Activated CD4-positive, CD25-positive, alpha-beta regulatory T cell treated with anti-CD3 and anti-CD28 coated beads, Interleukin-2, amount 50 U/mL, for 16 hours (primary cell): ENCODE data around the gene TMEM174.
"Not testable (repeated sequence)": the region's sequence is repeated elsewhere in the genome, so short reads cannot be mapped to it uniquely, and the experiment has no call there.

Experiments
- DNase-seq: peaks from one replicate; pipeline ENCODE4 v3.0.0-alpha.2; 2020; ENCODE audit warnings: low read depth, low spot score

The TMEM174 gene

GRCh38 chr5:73193592-73193991 is 20.6 kb downstream of the TMEM174 start:
- no peak for DNase-seq

GRCh38 chr5:73196201-73196600 is 23.2 kb downstream of the TMEM174 start:
- no peak for DNase-seq

GRCh38 chr5:73197637-73198257 is 24.8 kb downstream of the TMEM174 start:
- no peak for DNase-seq

- no peak for DNase-seq
Observed at GRCh38 chr5:73198833-73199592, 26.0 kb downstream of the TMEM174 start.

- no peak for DNase-seq
Observed at GRCh38 chr5:73199671-73200070, 26.7 kb downstream of the TMEM174 start.

GRCh38 chr5:73201547-73202513 is 28.8 kb downstream of the TMEM174 start:
- peak; percentile 38 for DNase-seq

GRCh38 chr5:73204332-73204731 is 31.3 kb downstream of the TMEM174 start:
- DNase-seq: no peak

GRCh38 chr5:73204733-73205132 is 31.7 kb downstream of the TMEM174 start:
- no peak for DNase-seq

GRCh38 chr5:73205305-73205704 is 32.3 kb downstream of the TMEM174 start:
- no peak for DNase-seq

GRCh38 chr5:73207239-73207638 is 34.2 kb downstream of the TMEM174 start:
- not testable (repeated sequence) for DNase-seq

- not testable (repeated sequence) for DNase-seq
Observed at GRCh38 chr5:73209075-73209474, 36.1 kb downstream of the TMEM174 start.

- DNase-seq: not testable (repeated sequence)
Observed at GRCh38 chr5:73212693-73213092, 39.7 kb downstream of the TMEM174 start.

GRCh38 chr5:73213566-73213998 is 40.6 kb downstream of the TMEM174 start:
- no peak for DNase-seq

GRCh38 chr5:73214306-73214705 is 41.3 kb downstream of the TMEM174 start:
- no peak for DNase-seq

GRCh38 chr5:73214996-73215395 is 42.0 kb downstream of the TMEM174 start:
- no peak for DNase-seq

- no peak for DNase-seq
Observed at GRCh38 chr5:73215531-73215890, 42.5 kb downstream of the TMEM174 start.

- DNase-seq: no peak
Observed at GRCh38 chr5:73215891-73216610, 43.1 kb downstream of the TMEM174 start.

GRCh38 chr5:73218552-73219171 is 45.7 kb downstream of the TMEM174 start:
- no peak for DNase-seq

- DNase-seq: not testable (repeated sequence)
Observed at GRCh38 chr5:73219336-73219735, 46.3 kb downstream of the TMEM174 start.

GRCh38 chr5:73221161-73221560 is 48.2 kb downstream of the TMEM174 start:
- DNase-seq: no peak

GRCh38 chr5:73221726-73222125 is 48.7 kb downstream of the TMEM174 start:
- no peak for DNase-seq
